GM19023 (cell line): ENCODE data around the gene SERINC2.
"Not testable (repeated sequence)": the region's sequence is repeated elsewhere in the genome, so short reads cannot be mapped to it uniquely, and the experiment has no call there.

Experiments
- ATAC-seq: cut with Tn5 transposase; IDR thresholded peaks from one replicate; pipeline ENCODE4 v1.9.1; 2021; ENCODE audit warnings: mild to moderate bottlenecking, moderate library complexity; ENCODE audit not compliant: unreplicated experiment

SERINC2 gene

GRCh38 chr1:31431351-31432257 is 18.6 kb downstream of the SERINC2 start:
- ATAC-seq: not testable (repeated sequence)

- no peak for ATAC-seq
Observed at GRCh38 chr1:31432592-31433395, 19.8 kb downstream of the SERINC2 start.

GRCh38 chr1:31433396-31433930 is 20.4 kb downstream of the SERINC2 start:
- ATAC-seq: no peak

GRCh38 chr1:31434101-31434871 is 21.3 kb downstream of the SERINC2 start:
- ATAC-seq: no peak

- ATAC-seq: no peak
Observed at GRCh38 chr1:31434979-31435378, 22.0 kb downstream of the SERINC2 start.

- no peak for ATAC-seq
Observed at GRCh38 chr1:31435471-31436409, 22.7 kb downstream of the SERINC2 start.

- no peak for ATAC-seq
Observed at GRCh38 chr1:31436596-31437432, 23.8 kb downstream of the SERINC2 start.

GRCh38 chr1:31437433-31438037 is 24.5 kb downstream of the SERINC2 start:
- no peak for ATAC-seq

- no peak for ATAC-seq
Observed at GRCh38 chr1:31439276-31439675, 26.3 kb downstream of the SERINC2 start.

- ATAC-seq: no peak
Observed at GRCh38 chr1:31441073-31441472, 28.1 kb downstream of the SERINC2 start.

GRCh38 chr1:31441558-31441957 is 28.5 kb downstream of the SERINC2 start:
- no peak for ATAC-seq

GRCh38 chr1:31441970-31442647 is 29.1 kb downstream of the SERINC2 start:
- ATAC-seq: no peak

GRCh38 chr1:31442648-31442994 is 29.6 kb downstream of the SERINC2 start:
- ATAC-seq: no peak

- no peak for ATAC-seq
Observed at GRCh38 chr1:31443673-31444072, 30.7 kb downstream of the SERINC2 start.

GRCh38 chr1:31444725-31445448 is 31.9 kb downstream of the SERINC2 start:
- ATAC-seq: no peak

GRCh38 chr1:31445951-31446350 is 32.9 kb downstream of the SERINC2 start:
- ATAC-seq: no peak

GRCh38 chr1:31447210-31447609 is 34.2 kb downstream of the SERINC2 start:
- no peak for ATAC-seq
